SJSA1 (cell line): ENCODE measurements around the gene RASA4. TPM values are rescaled to one million over a fixed set of nuclear protein-coding genes. Genes with fewer than 3 reads are reported as not detected.
"Not testable (repeated sequence)": the region's sequence is repeated elsewhere in the genome, so short reads cannot be mapped to it uniquely, and the experiment has no call there.

Experiments
- DNase-seq, 2 experiments: peaks; one replicate each; pipeline ENCODE4 v3.0.0-alpha.2; 2015 to 2020; ENCODE audit warnings: low spot score in 2 of 2, low read depth in 1 of 2
- H3K27ac ChIP-seq: fragments of 250-450 bp; sonication (Bioruptor Pico); 2 replicates; pipeline ENCODE4 v1.5.1; 2020; ENCODE audit warnings: mild to moderate bottlenecking, moderate library complexity
- H3K27me3 ChIP-seq: fragments of 250-450 bp; sonication (Bioruptor Pico); replicated peaks from 2 replicates; pipeline ENCODE4 v1.5.1; 2020; ENCODE audit warnings: mild to moderate bottlenecking, moderate library complexity
- H3K36me3 ChIP-seq: fragments of 250-450 bp; sonication (Bioruptor Pico); 2 replicates; pipeline ENCODE4 v1.5.1; 2020; ENCODE audit warnings: mild to moderate bottlenecking
- H3K4me1 ChIP-seq: fragments of 250-450 bp; sonication (Bioruptor Pico); replicated peaks from 2 replicates; pipeline ENCODE4 v1.6.1; 2021; ENCODE audit warnings: mild to moderate bottlenecking
- H3K4me3 ChIP-seq: fragments of 250-450 bp; sonication (Bioruptor Pico); 2 replicates; pipeline ENCODE4 v1.5.1; 2020; ENCODE audit warnings: mild to moderate bottlenecking
- H3K9me3 ChIP-seq: fragments of 250-450 bp; sonication (Bioruptor Pico); replicated peaks from 2 replicates; pipeline ENCODE4 v1.5.1; 2020; ENCODE audit warnings: mild to moderate bottlenecking
- total RNA-seq: library from RNA; depleted of rRNA; stranded (reverse); fragments of >200 nt; shearing (Covaris generic); gene quantifications from 2 replicates; pipeline ENCODE4 v1.2.3, GENCODE V29; 2014

RASA4 gene
- total RNA-seq, 1 experiment from 2014 or later: 19.4 TPM

GRCh38 chr7:102589857-102590256 lies 26.7 kb downstream of the RASA4 start:
- not testable (repeated sequence) for H3K4me1 ChIP-seq, DNase-seq, H3K27me3 ChIP-seq, H3K27ac ChIP-seq, H3K9me3 ChIP-seq, H3K4me3 ChIP-seq, H3K36me3 ChIP-seq

- H3K27me3 ChIP-seq, H3K9me3 ChIP-seq, H3K4me1 ChIP-seq, DNase-seq, H3K4me3 ChIP-seq, H3K27ac ChIP-seq, H3K36me3 ChIP-seq: not testable (repeated sequence)
Observed at GRCh38 chr7:102583495-102583894, 33.1 kb downstream of the RASA4 start.

- H3K9me3 ChIP-seq, DNase-seq, H3K4me3 ChIP-seq, H3K36me3 ChIP-seq, H3K27ac ChIP-seq, H3K27me3 ChIP-seq, H3K4me1 ChIP-seq: not testable (repeated sequence)
Observed at GRCh38 chr7:102581722-102582121, 34.8 kb downstream of the RASA4 start.

GRCh38 chr7:102578486-102578885 lies 38.1 kb downstream of the RASA4 start:
- not testable (repeated sequence) for H3K4me1 ChIP-seq, H3K36me3 ChIP-seq, H3K9me3 ChIP-seq, H3K4me3 ChIP-seq, H3K27ac ChIP-seq, H3K27me3 ChIP-seq
- peak in 1 of 2 experiments; percentile 40 for DNase-seq

GRCh38 chr7:102577315-102578240 lies 39.0 kb downstream of the RASA4 start:
- H3K36me3 ChIP-seq, H3K4me1 ChIP-seq, H3K9me3 ChIP-seq, H3K4me3 ChIP-seq, H3K27me3 ChIP-seq, H3K27ac ChIP-seq: not testable (repeated sequence)
- peak in 1 of 2 experiments; percentile 39 for DNase-seq

- not testable (repeated sequence) for H3K4me3 ChIP-seq, H3K4me1 ChIP-seq, H3K9me3 ChIP-seq, H3K27ac ChIP-seq, H3K27me3 ChIP-seq, H3K36me3 ChIP-seq, DNase-seq
Observed at GRCh38 chr7:102576363-102576762, 40.2 kb downstream of the RASA4 start.

- H3K9me3 ChIP-seq, H3K27me3 ChIP-seq, H3K27ac ChIP-seq, H3K4me1 ChIP-seq, H3K4me3 ChIP-seq, DNase-seq, H3K36me3 ChIP-seq: not testable (repeated sequence)
Observed at GRCh38 chr7:102574607-102575006, 41.9 kb downstream of the RASA4 start.

GRCh38 chr7:102572261-102573239 lies 44.0 kb downstream of the RASA4 start, which contains the start of gene POLR2J3:
Gene POLR2J3 (minus strand): TSS chr7:102572583. CDS start chr7:102572521, 62 bp downstream.
- peak within 1 kb of the TSS; percentile 55 for H3K4me3 ChIP-seq
- H3K9me3 ChIP-seq, H3K4me1 ChIP-seq, H3K36me3 ChIP-seq, H3K27me3 ChIP-seq: not testable (repeated sequence)
- peak within 1 kb of the TSS; percentile 35 for H3K27ac ChIP-seq
- DNase-seq: peak; percentile 84 to 97

GRCh38 chr7:102568620-102569019 lies 47.9 kb downstream of the RASA4 start:
- not testable (repeated sequence) for H3K4me3 ChIP-seq, H3K27ac ChIP-seq, H3K4me1 ChIP-seq, H3K36me3 ChIP-seq, H3K27me3 ChIP-seq, H3K9me3 ChIP-seq
- peak in 1 of 2 experiments; percentile 37 for DNase-seq

GRCh38 chr7:102550808-102551422 lies 65.6 kb downstream of the RASA4 start, which contains the start of gene SPDYE2:
Gene SPDYE2 (plus strand): TSS chr7:102551226. CDS start chr7:102553256, 2,030 bp downstream.
- not testable (repeated sequence) for H3K27ac ChIP-seq, H3K9me3 ChIP-seq, H3K4me1 ChIP-seq, H3K27me3 ChIP-seq, H3K4me3 ChIP-seq, DNase-seq, H3K36me3 ChIP-seq

GRCh38 chr7:102546353-102546752 lies 70.2 kb downstream of the RASA4 start:
- H3K36me3 ChIP-seq, H3K4me3 ChIP-seq, H3K27ac ChIP-seq, H3K27me3 ChIP-seq, H3K9me3 ChIP-seq, H3K4me1 ChIP-seq: not testable (repeated sequence)
- DNase-seq: peak in 1 of 2 experiments; percentile 32

GRCh38 chr7:102545288-102545687 lies 71.3 kb downstream of the RASA4 start:
- not testable (repeated sequence) for H3K4me3 ChIP-seq, H3K27ac ChIP-seq, H3K9me3 ChIP-seq, H3K36me3 ChIP-seq, DNase-seq, H3K4me1 ChIP-seq, H3K27me3 ChIP-seq

GRCh38 chr7:102544372-102544771 lies 72.2 kb downstream of the RASA4 start:
- not testable (repeated sequence) for DNase-seq, H3K27me3 ChIP-seq, H3K27ac ChIP-seq, H3K4me1 ChIP-seq, H3K9me3 ChIP-seq, H3K36me3 ChIP-seq, H3K4me3 ChIP-seq
